ENCODE results near the gene OR2T1.
"Not testable (repeated sequence)": the region's sequence is repeated elsewhere in the genome, so short reads cannot be mapped to it uniquely, and the experiment has no call there.

OR2T1 gene

GRCh38 chr1:248436303-248436702, 33.5 kb downstream of the OR2T1 start:
- FAIRE-seq = not testable (repeated sequence)

GRCh38 chr1:248438668-248439067, 35.8 kb downstream of the OR2T1 start:
- FAIRE-seq = not testable (repeated sequence)

GRCh38 chr1:248439283-248439682, 36.4 kb downstream of the OR2T1 start:
- not testable (repeated sequence) for FAIRE-seq

- not testable (repeated sequence) for FAIRE-seq
Observed at GRCh38 chr1:248442500-248443277, 39.8 kb downstream of the OR2T1 start.

GRCh38 chr1:248444603-248445002, 41.8 kb downstream of the OR2T1 start:
- FAIRE-seq = not testable (repeated sequence)

- FAIRE-seq = not testable (repeated sequence)
Observed at GRCh38 chr1:248445399-248445798, 42.6 kb downstream of the OR2T1 start, which contains the start of gene OR2T2. TSS of gene OR2T2 (plus strand) at chr1:248445637. CDS start at chr1:248452798, 7,161 bp downstream.

GRCh38 chr1:248448409-248449074, 45.7 kb downstream of the OR2T1 start:
- not testable (repeated sequence) for FAIRE-seq

GRCh38 chr1:248449821-248450465, 47.1 kb downstream of the OR2T1 start:
- FAIRE-seq = not testable (repeated sequence)

- FAIRE-seq = not testable (repeated sequence)
Observed at GRCh38 chr1:248450466-248451145, 47.8 kb downstream of the OR2T1 start.

- FAIRE-seq = not testable (repeated sequence)
Observed at GRCh38 chr1:248453619-248454018, 50.8 kb downstream of the OR2T1 start.

GRCh38 chr1:248455045-248455444, 52.2 kb downstream of the OR2T1 start:
- FAIRE-seq = not testable (repeated sequence)

GRCh38 chr1:248456635-248457034, 53.8 kb downstream of the OR2T1 start:
- FAIRE-seq = not testable (repeated sequence)

Data from G401.6 (cell line).